NCI-H748 (cell line): ENCODE results near the gene WASL.
"Not testable (repeated sequence)": the region's sequence is repeated elsewhere in the genome, so short reads cannot be mapped to it uniquely, and the experiment has no call there.

ENCODE experiments used
- DNase-seq: peaks from one replicate; lab custom pipeline; 2025; ENCODE audit not compliant: unreplicated experiment; lab: John Stamatoyannopoulos, UW

The WASL gene

DNA sequence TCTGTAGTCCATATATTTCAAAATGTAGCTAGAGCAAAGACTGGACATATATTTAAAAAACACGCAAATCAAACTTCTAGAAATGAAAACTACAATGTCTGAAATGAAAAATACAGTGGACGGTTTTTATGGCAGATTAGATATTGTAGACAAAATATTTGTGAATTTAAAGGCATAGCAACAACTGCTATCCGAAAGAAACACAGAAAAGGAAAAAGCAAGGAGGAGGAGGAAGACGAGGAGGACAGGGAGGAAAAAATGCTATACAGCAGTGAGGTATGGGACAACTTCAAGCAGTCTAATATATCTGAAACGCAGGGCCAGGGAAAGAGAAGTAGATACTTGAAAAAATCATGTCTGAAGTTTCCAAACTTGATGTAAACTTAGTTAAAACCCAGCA lies 13.3 kb downstream of the WASL start:
- no peak for DNase-seq

DNA sequence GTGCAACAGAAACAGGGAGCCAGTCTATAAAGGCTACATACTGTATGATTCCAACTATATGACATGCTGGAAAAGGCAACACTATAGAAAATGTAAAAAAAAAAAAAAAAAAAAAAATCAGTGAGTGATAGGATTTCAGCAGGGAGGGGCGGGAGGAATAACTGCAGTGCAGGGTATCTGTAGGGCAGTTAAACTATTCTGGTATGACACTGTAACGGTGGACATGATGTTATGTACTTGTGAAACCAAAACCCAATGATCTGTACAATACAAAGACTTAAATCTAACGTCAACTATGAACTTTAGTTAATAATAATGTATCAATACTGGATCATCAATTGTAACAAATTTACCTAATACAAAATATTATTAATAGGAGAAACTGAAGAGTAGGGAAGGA lies 14.3 kb downstream of the WASL start:
- DNase-seq, result no peak

DNA sequence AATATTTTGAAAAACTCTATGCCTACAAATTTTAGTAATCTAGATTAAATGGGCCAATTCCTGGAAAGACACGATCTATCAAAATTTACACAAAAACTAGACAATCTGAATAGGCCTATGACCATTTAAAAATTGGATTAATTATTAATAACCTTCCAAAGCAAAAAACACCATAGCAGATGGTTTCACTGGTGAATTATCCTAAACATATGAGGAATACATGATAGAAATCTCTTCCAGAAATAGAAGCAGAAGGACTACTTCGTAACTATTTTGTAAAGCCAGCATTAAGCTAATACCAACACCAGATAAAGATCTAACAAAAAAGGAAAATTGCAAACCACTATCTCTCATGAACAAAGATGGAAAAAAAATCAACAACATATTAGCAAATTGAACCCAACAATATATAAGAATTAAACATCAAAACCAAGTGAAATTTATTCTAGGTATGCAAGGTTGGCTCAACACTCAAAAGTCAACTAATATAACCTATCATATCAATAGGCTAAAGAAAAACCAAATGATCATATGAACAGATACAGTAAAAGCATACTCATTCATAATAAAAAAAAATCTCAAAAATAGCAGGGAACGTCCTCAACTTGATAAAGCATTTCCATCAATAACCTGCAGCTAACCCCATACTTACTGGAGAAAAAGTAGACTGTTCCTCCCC lies 16.3 kb downstream of the WASL start:
- DNase-seq, result no peak

DNA sequence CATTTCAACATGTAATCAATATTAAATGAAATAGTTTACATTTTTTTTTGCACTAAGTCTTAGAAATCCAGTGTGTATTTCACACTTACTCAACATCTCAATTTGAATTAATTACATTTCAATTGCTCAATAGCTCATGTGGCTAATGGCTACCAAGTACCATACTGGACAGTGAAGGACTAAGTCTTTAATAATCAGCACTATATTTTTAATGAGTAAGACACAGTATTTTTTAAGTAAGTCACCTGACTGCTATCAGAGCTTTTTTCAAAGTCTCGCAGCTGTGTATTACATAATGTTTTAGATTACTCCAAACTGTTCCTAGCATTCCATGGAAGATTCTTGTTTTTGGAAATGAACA lies 19.6 kb downstream of the WASL start:
- DNase-seq, result no peak

DNA sequence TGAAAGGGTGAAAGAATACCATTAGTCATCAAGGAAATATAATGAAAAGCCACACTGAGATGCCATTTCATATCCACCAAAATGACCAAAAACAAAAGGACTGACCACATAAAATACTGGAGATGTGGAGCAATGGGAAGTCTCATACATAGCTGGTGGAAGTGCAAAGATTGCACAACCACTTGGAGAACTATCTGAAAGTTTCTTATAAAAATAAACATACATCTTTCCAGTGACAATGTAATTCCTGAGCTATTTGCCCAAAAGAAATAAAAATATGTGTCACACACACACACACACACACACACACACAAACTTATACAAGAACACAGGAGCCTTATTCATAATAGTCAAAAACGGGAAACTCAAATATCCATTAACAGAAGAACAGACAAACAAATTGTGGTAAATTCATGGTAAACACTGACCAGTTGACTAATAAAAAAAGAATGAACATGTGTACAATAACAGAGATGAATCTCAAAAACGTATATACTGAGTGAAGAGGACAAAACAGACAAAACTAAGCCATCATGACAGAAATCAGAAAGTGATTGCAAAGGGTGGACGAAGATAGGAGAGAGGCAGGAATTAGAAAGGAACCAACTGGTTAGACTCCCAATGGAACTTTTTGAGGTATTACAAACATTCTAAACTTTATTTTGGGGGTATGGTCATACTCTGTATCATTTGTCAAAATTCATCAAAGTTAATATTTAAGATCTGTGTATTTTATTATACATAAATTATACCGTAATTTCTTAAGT lies 21.5 kb downstream of the WASL start:
- no peak for DNase-seq

DNA sequence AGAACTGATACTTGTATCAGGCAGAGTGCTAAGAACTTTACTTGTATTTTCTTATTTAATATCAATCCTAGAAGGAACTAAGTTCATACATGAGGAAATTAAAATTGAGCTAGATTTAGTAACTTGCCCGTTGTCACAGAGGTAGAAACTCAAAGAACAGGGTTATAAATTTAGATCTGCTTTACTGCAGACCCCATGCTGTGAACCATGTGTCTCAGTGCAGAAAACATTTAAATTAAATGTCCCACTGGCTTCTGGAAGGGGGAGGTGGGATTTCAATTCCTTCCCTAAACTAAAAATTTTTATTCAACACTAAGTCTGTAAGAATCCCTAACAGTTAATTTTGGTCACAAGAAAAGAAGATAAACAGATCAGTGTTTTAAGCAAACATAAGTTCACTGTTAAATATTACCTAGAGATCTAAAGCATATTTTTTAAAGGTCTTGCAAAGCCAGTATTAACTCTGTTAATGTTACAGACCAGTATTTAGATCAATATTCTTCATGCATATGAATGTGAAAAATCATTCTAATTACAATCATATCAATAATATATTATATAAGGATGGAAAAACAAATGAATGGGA lies 23.1 kb downstream of the WASL start:
- DNase-seq, result no peak

DNA sequence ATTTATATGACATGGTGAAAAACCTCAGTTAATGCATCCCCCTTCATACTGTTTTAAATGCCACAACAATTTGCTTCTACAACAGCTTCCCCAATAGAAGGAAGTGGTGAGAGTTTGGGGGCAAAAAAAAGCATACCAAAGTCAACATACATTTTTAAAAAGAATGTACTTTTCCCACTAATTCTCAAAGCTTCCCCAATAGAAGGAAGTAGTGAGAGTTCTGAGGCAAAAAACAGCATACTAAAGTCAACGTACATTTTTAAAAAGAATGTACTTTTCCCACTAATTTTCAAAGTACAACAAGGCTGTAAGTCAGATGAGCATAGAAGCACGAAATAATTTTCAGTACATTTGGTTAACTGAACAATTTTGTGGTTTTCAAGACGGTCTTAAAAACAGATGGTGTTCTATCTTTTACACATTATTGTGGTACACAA lies 24.0 kb downstream of the WASL start:
- DNase-seq, result no peak

DNA sequence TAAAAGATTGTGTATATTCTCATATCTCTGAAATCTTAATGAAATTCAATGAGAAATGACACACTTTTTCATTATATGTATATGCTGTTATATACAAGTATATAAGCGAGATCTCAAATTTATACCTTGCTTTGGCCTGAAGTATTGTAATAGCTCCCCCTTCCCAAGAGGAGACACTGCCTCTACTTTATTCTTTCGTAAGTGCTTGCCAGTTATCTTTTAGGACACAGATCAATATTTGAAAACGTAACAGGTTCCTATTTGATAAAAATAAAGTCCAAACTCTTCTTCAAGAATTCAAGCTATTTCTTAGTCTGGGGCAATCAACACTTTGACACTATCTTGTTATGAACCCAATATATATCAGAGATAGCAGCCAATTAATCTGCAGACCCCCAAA lies 24.9 kb downstream of the WASL start:
- no peak for DNase-seq

DNA sequence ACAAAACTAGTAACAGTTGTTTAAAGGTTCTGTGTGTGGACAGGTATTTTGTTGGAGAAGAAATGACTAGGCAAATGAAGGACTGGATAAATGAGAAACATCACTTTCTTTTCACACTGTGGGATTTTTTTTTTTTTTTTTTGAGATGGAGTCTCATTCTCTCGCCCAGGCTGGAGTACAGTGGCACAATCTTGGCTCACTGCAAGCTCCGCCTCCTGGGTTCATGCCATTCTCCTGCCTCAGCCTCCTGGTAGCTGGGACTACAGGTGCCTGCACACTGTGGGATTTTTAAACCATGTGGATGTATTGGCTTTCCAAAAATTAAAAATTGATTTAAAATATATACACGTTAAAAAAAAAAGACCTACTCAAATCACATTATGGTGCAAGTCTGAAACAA lies 28.3 kb downstream of the WASL start:
- not testable (repeated sequence) for DNase-seq

DNA sequence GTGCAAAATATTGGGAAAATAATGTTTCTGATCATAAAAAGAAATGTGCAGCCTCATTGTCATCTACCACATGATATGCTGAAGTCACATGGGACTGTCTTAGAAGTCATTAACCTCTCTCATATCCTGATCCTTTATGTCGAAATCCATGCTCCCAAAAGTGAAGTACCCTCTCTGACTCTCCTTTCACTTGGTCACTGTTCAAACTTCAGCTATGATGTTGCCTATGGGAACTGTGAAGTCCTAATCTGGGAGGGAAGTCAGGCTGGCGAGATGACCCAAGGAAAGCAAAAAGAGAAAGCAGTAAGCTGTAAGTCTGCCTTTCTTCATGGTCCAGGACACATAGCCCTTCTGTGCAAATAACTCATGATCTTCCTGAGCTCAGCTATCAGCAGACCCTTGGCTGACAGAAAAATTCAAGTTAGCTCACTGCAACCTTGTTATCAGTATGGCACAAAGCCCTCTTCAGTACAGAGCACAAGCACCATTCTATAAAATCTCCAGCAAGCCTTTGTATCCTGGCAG lies 29.5 kb downstream of the WASL start:
- DNase-seq, result no peak

DNA sequence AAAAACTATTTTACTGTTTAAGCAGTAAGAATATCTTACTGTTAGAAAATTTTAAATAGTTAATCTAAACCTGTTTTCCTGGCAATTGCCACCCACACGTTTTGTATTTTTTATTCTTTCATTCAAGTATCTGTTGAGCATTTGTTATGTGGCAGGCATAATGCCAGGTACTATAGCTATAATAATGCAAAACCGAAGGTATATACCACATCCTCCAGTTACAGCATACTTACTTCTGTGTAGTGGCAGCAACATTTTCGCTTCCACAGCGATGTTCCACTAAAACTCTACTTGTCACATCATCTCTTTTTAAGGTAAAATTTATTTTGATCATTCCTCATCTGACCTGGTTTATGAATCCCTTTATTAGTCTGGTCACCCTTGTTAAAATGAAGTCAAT lies 30.0 kb downstream of the WASL start:
- DNase-seq, result no peak

DNA sequence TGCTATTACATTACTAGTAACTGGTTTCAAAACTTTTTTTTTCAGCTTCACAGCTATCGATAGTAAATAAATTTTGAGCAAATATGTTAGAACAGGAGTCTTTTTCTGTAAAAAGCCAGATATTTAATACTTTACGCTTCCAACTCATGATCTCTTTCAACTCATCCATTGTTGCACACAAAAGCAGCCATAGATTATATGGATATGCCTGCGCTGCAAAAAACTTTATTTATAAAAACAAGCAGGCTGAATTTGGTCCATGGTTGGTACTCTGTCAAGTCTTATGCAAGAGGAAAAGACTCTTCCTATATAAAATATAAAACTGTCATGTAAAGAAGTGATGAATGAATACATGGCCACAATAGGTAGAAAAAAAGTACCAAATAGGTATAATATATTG lies 31.1 kb downstream of the WASL start:
- no peak for DNase-seq

DNA sequence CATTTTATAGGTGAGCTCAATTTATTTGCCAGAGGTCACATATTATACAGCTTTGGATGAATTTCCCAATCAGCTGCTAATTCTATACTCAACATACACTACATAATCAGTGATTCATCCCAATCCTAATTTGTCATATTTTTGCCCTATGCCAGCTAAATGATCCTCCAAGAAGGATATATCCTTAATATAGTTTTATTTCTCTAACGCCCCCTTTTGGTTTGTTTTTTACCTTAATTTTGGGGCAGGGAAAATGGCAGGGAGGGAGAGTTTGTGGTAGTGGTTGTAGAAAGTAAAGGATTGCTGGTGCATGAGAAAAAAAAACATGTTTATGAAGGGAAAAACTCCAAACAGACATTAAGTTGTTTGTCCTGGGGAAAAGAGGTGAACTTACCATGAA lies 31.9 kb downstream of the WASL start:
- no peak for DNase-seq

DNA sequence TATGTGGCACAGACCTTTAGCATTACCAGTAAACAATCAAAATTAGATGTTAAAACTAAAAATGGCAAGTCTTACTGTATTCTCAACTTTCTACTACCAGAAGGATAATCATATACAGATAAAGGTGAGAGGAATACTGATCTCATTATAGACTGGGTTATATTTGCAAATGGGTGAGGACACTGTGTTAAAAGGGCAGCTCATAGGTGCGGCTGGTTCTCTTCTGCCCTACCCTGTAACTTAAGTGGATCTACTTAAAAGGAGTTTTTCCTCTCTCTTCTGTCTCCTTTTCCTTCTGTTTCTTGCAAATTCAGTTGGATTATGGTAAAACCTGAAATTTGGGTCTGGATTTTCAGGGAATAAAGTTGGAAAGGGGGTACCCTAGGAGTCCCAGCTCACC lies 33.0 kb downstream of the WASL start:
- DNase-seq, result no peak

DNA sequence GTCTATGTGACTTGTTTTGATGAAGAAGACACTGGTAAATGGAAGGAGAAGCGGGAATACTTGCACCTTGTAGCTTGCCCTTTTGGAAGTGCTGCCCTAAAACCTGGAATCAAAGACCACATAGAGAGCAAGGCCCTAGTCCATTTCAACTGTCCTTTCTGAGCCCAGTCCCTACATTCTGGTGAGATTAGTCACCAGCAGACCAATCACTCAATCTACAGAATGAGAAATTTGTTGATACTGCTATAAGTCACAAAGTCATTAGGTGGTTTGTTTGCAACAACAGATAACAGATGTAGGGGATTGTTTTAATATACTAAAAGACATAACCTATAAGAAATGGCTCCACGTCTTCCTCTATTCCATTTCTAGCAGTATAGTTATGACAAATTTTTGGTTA lies 33.6 kb downstream of the WASL start:
- no peak for DNase-seq

DNA sequence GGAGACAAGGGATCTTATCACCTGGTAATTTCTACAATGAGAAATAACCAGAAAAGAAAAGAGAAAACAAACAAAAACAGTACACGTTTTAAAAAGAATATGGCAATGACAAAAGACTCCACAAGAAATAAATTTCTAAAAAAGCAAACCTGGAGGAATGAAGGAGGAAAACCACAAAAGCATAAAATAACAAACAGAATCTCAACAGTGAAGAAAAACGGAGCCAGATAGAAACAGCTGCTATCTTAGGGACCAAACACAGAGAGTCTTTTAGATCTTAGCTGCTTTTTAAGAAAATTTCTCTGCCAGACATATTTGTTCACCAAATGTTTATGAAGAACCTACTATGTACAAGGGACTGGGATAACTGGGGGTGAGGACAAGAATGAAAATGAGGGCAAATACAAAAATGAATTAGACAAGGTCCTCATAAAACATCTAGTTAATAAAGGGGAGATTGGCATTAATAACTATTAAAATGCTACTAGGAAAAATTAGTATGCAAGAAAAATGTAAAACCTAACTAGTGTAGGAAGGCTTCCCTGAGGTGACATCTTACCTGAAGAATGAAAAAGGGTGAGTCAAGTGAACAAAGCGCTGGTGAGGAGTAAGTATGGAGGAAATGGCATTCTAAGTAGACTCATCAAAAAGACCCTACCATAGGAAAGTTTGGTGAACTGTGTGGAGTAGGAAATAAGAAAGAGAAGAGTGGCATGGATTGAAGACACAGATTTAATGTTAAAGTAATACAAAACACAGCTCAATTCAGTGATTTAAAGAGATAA lies 34.3 kb downstream of the WASL start:
- DNase-seq, result no peak

DNA sequence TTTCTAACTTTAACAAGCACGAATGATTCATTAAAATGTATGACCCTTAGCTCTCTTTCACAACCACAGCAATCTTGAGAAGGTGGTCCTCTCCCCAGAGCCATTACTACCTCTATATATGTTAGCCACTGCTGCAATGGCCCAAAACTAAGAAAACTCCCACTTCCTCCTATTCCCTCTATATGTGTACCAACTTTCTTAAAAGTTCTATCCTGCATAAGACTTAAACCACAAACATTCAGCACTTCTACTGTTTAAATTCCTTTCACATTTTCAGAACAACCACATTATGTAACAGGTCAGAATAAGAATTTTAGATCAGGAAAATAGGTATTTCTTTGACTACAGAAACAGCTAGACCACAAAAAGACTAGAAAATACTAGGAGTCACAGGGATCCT lies 36.2 kb downstream of the WASL start:
- DNase-seq, result no peak

DNA sequence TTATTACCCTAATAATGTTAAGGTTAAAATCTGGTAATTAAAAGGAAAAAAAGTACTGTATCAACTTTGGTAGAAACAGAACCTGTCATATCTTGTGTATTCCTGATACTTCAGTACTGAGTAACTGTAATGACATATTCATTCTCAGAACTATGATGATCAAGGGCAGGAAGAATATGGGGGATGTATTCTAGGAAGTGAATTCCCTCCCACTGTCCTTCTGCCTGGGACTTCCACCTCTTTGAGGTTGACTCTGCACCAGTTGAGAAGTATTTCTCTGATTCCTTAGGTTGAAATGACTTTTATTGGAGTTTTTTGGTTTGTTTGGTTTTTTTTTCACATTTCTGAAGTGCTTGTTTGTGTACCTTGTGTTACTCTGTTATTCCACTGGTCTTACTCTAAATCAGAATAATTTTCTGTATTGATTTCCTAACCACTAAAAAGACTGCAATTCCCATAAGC lies 36.9 kb downstream of the WASL start:
- no peak for DNase-seq

DNA sequence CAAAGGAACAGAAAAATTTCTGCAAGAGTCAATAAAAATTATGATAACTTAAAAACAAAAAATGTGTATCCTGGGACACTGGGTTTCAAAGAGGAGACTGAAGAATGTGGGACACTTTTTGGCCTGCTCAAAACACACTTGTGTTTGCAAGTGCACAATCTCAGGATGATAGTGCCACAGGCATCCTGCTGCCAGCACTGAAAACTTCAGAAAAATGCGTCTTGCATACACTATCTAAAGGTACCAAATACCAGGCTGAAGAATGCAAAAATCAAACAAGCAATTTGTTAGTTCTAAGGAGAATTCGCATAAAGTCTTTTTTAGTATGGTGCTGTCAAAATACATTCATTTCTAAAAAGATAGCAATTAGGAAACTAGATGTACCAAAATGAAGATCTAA lies 38.1 kb downstream of the WASL start:
- DNase-seq, result no peak

DNA sequence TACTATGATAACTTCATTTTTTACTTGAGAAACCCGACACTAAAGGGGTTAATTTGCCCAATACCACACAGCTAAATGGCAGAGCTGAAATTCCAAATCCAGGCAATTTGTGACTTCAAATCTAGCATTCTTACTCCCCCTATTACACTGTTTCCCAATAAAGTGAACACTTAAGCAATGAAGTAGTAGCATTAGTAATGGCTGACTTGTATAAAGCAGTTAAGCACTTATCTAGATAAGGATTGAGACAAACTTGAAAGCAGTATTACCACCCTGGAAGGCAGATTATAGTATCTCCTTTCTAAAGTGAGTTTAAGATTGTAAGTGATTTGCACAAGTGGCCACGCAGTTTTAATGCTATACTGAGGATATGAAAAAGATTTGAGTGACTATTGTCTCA lies 39.3 kb downstream of the WASL start:
- no peak for DNase-seq

DNA sequence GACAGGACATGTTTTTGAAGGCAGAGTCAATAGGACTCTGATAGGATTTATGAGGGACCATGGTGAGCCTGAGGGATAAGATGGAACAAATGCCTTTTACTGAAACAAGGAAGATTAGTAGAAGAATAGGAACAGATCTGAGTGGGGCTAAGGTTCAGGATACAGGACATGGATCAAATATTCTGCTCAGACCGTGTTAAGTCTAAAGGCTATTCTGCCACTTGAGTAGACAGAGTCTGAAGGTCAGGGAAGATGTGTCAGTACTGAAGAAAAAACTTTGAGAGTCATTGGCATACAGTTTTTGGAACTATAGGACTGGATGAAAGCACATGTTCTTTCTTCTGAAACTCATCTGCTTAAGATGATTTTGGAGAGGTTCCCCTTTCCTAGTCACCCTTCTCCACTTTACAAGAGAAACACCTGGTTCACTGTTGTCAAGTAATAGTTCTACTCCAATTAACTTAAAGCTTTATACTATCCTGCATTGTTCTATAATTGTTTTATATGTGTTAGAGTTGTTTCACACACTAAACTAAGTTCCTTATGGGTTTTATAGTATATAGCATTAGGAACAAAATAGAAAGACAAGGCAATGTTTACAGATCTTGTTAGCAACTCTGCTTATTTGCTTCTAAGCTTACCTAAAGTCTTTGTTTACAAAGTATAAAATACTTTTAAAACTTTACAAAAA lies 43.4 kb downstream of the WASL start:
- DNase-seq, result no peak
